Airway epithelial cell (primary cell): Measurements from ENCODE around the gene CRACR2B. TPM values are rescaled to one million over a fixed set of nuclear protein-coding genes. Genes with fewer than 3 reads are reported as not detected.

Experiments used
- total RNA-seq: library from RNA; depleted of rRNA; stranded (reverse); fragments of >200 nt; gene quantifications from 2 replicates; pipeline ENCODE4 v1.2.3, GENCODE V29; 2015

Gene CRACR2B
- total RNA-seq, result 2.4 and 3.0 TPM in 2 replicates

GRCh38 chr11:827897-828192 lies at the start of gene CRACR2B:
CRACR2B (plus strand) TSS chr11:827919; CDS start chr11:828608, 689 bp downstream.

GRCh38 chr11:789943-790342 lies 37.8 kb upstream of the CRACR2B start, which contains the start of gene CEND1:
CEND1 (minus strand) TSS chr11:790090; CDS start chr11:788576, 1,514 bp downstream.

GRCh38 chr11:798093-798713 lies 29.5 kb upstream of the CRACR2B start, which contains the start of gene SLC25A22:
SLC25A22 (minus strand) TSS chr11:798281; CDS start chr11:795006, 3,275 bp downstream.

GRCh38 chr11:809287-810039 lies 18.3 kb upstream of the CRACR2B start, which contains the start of gene RPLP2:
RPLP2 (plus strand) TSS chr11:809967; CDS start chr11:810235, 268 bp downstream.

GRCh38 chr11:818396-819128 lies 9.2 kb upstream of the CRACR2B start, which contains the start of gene PNPLA2:
PNPLA2 (plus strand) TSS chr11:818914; CDS start chr11:819719, 805 bp downstream.

GRCh38 chr11:832529-833113 lies 4.9 kb downstream of the CRACR2B start, which contains the start of gene CD151:
CD151 (plus strand) TSS chr11:832952; CDS start chr11:836070, 3,118 bp downstream.

GRCh38 chr11:842370-843002 lies 14.8 kb downstream of the CRACR2B start, which contains the start of the genes POLR2L and TSPAN4:
POLR2L (minus strand) TSS chr11:842529; CDS start chr11:842508, 21 bp downstream.
TSPAN4 (plus strand) TSS chr11:842852; CDS start chr11:850305, 7,453 bp downstream.

Other genes starting within 250 kb of the CRACR2B start
- 6.9 and 12.0 TPM in 2 replicates for gene IRF7, start 212.0 kb upstream of the CRACR2B start, total RNA-seq
- gene CDHR5, start 203.0 kb upstream of the CRACR2B start, total RNA-seq, result not detected in 2 replicates
- not detected in 2 replicates for gene SCT, start 200.7 kb upstream of the CRACR2B start, total RNA-seq
- gene DRD4, start 190.7 kb upstream of the CRACR2B start, total RNA-seq, result not detected in 2 replicates
- 24.2 and 27.1 TPM in 2 replicates for gene DEAF1, start 132.7 kb upstream of the CRACR2B start, total RNA-seq
- 18.9 and 28.6 TPM in 2 replicates for gene TMEM80, start 132.1 kb upstream of the CRACR2B start, total RNA-seq
- gene EPS8L2, start 121.7 kb upstream of the CRACR2B start, total RNA-seq, result 117 and 146 TPM in 2 replicates
- 301 and 355 TPM in 2 replicates for gene TALDO1, start 80.5 kb upstream of the CRACR2B start, total RNA-seq
- 27.6 and 42.5 TPM in 2 replicates for gene GATD1, start 50.4 kb upstream of the CRACR2B start, total RNA-seq
- 0.07 TPM in 1 of 2 replicates, not detected in the other for gene CEND1, start 37.8 kb upstream of the CRACR2B start, total RNA-seq
- gene SLC25A22, start 29.6 kb upstream of the CRACR2B start, total RNA-seq, result 19.5 and 22.4 TPM in 2 replicates
- 13.4 and 16.1 TPM in 2 replicates for gene PIDD1, start 22.7 kb upstream of the CRACR2B start, total RNA-seq
- 650 and 899 TPM in 2 replicates for gene RPLP2, start 18.0 kb upstream of the CRACR2B start, total RNA-seq
- 14.3 and 15.4 TPM in 2 replicates for gene PNPLA2, start 9.0 kb upstream of the CRACR2B start, total RNA-seq
- 323 and 365 TPM in 2 replicates for gene CD151, start 5.0 kb downstream of the CRACR2B start, total RNA-seq
- 149 and 226 TPM in 2 replicates for gene POLR2L, start 14.6 kb downstream of the CRACR2B start, total RNA-seq
- gene TSPAN4, start 14.9 kb downstream of the CRACR2B start, total RNA-seq, result 89.6 and 96.4 TPM in 2 replicates
- 105 and 107 TPM in 2 replicates for gene CHID1, start 82.9 kb downstream of the CRACR2B start, total RNA-seq
- gene AP2A2, start 98.0 kb downstream of the CRACR2B start, total RNA-seq, result 33.8 and 39.9 TPM in 2 replicates
- not detected in 2 replicates for gene MUC6, start 208.8 kb downstream of the CRACR2B start, total RNA-seq
- gene MUC2, start 247.0 kb downstream of the CRACR2B start, total RNA-seq, result not detected in 2 replicates